ENCODE data around the gene HNRNPA3.
A peak's percentile ranks its signal among the peaks of the same experiment; 100 is the strongest.
"Not testable (repeated sequence)": the region's sequence is repeated elsewhere in the genome, so short reads cannot be mapped to it uniquely, and the experiment has no call there.

The HNRNPA3 gene

DNA sequence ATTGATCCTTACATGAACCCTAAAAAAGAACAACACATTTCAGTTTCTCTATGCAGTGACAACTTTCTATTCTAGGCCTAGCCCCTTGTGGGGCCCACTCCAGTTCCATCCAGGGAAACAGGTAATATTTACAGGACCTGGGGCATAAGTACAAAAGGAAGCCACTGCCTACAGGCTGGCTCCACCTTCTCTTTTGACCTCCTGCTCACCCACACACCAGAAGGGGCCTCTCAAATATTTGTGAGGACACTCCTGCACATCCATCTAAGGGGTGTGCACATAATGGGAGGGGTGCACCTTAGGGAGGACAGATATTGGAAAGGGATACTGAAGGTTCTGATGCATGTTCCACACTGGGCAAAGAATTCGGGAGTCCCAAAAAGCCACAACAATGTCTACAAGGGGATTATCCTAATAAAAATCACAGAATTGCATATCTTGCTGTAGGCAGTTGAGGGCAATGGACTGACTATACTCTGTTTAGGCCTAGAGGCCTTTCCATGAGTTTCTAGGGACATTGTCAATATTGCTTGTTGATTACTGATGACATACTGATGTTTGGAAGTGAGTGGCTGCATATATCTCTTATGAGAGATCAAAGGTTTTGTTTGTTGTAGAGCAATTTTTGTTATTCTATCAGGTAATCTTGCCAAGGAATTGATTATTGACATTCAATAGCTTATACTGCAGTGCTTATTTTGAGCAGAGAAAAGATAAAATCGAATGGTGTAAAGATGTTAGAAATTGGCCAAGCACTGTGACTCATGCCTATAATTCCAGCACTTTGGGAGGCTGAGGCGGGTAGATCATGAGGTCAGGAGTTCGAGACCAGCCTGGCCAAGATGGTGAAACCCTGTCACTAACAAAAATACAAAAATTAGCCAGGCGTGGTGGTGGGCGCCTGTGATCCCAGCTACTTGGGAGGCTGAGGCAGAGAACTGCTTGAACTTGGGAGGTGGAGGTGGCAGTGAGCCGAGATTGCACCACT lies 23.8 kb upstream of the HNRNPA3 start:
- no peak for DNase-seq

DNA sequence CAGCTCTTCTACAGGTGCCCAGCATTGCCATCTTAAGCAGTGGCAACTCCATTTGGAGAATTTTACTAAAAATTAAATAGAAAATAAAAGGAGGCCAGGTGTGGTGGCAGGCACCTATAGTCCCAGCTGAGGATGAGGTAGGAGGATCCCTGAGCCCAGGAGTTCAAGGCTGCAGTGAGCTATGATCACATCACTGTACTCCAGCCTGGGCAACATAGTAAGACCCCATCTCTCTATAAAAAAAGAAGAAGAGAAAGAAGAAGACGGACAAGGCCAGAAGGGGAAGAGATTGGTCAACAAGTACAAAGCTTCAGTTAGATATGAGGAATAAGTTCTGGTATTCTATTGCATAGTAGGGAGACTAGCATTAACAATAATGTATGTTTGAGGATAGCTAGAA lies 21.7 kb upstream of the HNRNPA3 start:
- no peak for DNase-seq

DNA sequence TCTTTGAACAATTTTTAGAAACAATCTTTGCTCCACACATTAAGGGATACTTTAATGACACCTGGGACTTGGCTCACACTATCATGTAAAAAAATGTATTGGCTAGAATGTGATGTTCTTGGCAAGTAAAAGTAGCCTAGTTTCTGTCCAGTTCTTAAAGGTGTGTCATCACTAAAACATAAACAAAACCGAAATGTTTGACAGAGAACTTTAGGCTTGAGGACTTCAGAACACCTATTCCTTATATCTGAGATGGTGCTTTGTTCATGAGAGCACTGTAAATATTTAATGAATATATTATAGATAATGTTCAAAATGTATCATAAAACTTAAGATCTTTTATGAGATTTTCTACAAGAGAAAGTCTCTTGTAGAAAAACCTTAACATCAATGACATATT lies 19.8 kb upstream of the HNRNPA3 start:
- DNase-seq = no peak

DNA sequence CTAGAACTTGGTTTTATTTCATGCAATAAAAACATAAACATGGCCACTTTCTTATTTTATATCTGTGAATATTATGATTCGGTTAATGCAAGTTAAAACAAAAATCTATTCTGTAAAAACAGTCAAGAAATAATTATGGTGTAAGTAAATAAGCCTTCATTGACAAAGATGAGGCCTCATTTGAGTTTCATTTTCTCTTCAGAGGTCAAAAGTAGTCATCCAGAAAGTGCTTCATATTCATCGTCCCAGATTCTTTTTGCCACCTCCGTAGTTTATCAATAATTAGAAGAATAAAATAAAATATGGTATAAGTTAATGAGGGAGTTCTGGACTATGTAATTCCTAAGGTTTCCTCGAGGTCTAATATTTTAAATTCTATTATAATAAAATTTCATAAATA lies 19.4 kb upstream of the HNRNPA3 start:
- DNase-seq = no peak

DNA sequence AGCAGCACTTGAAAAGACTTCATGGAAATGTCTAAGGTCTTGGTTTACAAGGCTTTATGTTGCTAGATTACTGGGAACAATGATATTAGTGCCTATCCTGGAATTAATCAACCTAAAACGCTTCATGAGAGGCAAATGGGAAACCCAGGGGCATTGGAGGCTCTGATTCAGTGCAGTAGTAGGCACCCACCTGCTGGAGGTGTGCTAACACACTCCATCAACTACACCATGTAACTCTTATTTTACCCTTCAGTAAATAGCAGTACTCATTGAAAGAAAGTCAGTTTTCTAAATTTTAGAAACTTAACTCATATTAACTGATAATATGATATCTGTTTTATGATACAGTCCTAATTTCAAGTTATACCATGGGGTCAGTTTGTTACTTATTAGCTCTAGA lies 17.4 kb upstream of the HNRNPA3 start:
- DNase-seq = no peak

DNA sequence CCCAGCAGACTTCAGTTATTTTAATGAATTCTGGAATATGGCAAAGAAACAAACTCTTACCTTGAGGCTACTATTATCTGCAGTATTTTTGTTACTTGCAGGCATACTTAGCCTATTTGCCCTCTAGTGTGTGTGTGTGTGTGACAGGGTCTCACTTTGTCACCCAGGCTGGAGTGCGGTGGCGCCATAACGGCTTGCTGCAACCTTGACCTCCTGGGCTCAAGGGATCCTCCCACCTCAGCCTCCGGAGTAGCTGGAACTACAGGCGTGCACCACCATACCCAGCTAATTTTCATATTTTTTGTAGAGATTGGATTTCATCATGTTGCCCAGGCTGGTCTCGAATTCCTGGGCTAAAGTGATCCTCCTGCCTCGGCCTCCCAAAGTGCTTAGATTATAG lies 12.2 kb upstream of the HNRNPA3 start:
- DNase-seq = not testable (repeated sequence)

DNA sequence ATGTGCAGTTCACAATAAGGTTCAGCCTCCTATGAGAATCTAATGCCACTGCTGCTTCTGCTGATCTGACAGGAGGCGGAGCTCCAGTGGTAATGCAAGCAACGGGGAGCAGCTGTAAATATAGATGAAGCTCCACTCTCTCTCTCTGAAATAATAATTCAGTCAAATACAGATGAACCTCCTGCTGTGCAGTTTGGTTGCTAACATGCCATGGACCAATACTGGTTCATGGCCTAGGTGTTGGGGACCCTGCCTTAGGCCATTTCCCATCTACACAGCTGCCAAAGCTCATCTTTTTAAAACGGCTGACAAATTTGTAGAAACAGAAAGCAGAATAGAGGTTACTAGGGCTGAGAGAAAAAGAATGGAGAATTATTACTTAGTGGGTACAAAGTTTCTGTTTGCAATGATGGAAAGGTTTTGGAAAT lies 10.7 kb upstream of the HNRNPA3 start:
- DNase-seq = no peak

DNA sequence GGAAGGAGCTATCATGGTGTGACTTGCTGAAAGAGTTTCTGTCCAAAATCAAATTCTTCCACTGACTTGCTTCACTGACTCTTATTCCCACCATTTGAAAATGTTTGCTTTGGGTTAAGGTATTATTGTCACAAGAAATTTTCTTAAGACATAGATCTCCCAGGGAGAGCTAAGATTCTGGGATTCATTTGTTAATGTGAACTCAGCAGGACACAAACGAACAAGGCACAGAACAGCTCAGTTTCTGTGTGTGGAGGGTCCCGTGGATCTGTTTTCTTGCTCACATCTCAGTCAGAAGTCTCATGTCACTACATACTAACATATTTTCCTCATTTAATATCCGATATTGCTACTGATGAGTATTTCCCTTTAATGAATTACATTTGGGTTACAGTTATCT lies 8.2 kb upstream of the HNRNPA3 start:
- no peak for DNase-seq

DNA sequence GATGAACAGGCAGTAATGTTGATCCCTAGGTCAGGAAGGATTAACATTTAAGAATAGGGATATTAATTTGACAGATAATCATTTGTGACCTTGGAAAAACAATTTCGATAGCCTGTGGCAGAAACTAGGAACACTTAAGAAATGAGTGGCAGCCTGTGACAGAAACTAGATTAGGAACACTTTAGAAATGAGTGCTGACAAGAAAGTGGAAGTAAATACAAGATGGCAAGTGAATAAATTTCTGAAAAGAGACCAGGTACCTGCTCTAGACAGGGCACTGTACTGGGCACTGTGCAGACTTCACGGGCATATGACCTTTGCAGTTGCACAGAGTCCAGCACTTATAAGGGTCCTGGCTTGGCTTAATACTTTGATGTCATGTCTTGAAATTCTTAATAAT lies 5.5 kb upstream of the HNRNPA3 start:
- no peak for DNase-seq

DNA sequence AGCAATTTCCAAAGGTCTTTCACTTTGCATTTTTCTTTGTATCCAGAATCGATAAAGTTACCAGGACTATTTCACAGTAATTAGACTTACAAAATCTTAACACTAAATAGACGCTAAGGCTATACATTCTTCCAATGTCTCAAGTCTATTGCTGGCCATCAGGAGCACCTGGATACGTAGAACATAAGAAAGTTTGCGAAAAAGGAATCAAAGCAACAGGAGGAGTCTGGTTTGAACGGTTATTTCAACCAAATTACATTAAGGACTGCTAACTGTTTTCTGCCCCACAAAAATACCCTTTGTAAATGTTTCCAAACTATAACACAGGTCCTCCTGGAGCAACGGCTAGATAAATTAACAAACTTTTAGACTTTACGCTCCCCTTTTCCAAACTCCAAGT lies 1.4 kb upstream of the HNRNPA3 start:
- no peak for DNase-seq

DNA sequence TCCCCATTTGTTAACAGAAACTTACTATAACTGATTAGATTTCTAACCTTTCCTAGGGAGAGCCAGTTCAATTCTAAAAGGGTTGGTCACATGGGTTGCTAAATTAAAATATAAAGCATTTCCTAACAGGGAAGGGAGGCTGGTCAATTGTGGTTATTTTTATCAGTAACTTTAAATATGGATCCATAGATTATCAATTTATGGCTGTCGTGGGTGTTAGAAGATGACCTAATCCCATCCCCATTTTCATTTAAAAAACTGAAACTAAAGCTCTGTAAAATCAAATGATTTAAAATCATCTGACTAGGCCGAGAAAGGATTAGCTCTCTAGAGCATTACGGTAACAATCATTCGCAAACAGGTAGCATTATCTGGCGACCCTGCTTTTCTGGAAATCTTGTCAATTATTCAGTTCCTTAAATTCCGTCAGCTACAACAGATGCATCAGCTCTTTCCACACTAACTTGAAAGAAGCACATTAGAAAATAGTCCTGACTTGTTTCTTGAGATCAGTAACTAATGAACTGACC lies 953 bp upstream of the HNRNPA3 start:
- no peak for DNase-seq

DNA sequence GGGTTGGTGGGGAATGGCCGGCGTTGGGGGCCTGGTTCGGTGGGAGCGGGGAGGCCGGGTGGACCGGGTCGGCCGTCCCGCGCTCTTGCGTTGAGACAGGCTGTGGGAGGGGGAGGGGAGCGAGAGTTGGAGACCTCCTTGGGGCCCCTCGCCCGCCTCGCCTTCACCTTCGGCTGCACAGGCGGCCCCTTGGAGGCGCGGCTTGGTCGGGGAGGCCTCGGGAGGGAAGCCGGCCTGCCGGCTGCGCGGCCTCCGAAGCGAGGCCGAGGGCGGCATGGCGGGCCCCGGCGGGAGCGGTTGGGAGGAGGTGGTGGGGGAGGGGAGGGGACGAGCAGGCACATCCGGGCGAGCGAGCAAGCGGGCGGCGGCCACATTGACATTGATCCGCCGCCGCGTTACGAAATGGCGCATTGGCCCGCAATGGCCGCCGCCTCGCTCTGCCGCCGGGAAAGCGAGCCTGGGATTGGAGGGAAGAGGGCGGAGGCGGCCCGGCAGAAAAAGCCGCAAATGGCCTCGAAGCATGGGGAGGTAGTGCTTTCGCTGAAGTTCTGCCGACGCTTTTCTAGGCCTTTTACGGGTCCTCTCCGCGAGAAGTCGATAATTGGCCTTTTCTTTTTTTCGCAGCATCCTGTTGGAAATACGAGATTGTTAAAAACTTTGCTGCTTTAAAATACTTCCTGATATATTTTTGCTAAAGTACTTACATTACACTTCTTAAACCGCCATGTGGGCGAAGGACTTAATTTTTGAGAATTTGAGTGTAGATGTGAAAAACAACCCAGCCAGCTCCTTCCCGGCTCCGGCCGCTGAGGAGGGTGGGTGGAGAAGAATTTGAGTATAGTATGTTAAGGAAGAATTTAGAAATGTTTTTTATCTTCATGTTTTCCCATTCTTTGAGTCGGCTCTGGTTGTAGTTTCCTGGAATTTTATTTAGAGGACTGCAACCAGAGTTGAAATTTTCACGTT lies 580 bp downstream of the HNRNPA3 start:
- DNase-seq = peak; percentile 96

DNA sequence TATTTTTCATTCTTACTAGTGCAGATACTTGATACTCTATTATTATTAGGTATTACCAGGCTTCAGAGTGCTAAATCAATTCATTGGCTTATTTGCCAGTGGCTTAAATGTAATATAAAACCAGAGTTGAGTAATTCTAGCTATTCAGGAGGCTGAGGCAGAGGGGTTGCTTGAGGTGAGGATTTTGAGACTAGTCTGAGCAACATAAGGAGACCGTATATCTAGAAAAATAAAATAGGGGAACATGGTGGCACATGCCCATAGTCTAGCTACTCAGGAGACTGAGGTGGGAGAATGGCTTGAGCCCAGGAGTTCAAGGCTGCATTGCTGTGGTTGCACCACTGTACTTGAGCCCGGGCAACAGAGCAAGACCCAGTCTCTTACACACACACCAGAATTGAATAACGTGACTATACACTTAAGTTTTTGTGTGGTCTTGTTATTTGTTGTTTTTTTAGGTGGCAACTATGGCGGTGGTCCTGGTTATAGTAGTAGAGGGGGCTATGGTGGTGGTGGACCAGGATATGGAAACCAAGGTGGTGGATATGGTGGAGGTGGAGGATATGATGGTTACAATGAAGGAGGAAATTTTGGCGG lies 4.8 kb downstream of the HNRNPA3 start:
- DNase-seq = no peak

DNA sequence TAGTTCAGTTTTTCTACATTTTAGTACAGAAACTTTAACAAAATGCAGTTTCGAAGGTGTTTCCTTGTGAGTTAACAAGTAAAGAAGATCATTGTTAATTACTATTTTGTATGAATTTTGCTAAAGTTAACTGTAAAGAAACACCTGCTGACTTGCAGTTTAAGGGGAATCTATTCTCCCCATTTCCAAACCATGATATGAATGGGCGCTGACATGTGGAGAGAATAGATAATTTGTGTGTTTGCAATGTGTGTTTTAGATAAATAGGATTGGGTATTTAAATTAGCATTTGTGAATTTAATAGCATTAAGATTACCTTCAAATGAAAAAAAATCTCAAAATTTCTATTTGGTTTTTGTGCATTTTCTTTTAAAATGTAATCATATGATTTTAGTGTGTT lies 7.2 kb downstream of the HNRNPA3 start:
- not testable (repeated sequence) for DNase-seq

DNA sequence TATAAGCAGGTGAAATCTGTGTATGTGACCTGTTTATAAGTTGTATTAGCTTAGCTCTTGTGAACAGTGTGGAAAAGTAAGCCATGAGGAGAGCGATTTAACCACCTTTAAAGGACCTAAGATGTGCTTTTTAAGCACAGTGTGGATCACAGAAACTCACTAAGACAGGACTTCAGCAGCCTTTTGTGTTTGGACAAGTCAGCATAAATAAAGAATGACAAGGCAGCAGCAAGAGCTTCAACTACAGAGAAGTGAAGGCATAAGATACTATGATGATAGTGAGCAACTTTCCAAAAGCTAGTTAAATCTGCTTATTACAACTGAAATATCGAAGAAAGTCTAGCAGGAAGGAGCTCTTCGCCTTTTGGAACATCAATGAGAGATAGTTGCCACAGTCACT lies 8.9 kb downstream of the HNRNPA3 start:
- DNase-seq = no peak

DNA sequence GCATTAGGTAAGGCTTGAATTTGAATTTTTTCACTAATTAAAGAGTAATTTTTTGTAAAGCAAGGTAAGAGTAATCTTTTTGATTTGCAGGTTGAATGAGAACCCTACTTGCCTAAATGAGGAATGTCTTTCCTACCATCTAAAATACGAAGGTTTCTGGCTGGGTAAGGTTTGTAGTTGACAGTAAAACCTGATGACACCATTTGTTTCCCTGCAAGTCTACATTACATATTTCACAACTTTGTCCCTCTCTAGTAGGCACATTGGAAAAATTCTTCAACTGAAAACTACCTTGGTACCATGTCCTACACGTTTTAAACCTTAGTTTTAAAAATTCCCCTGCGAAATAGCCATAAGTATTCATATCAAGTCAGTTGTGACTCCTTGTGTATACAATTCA lies 9.4 kb downstream of the HNRNPA3 start:
- no peak for DNase-seq

DNA sequence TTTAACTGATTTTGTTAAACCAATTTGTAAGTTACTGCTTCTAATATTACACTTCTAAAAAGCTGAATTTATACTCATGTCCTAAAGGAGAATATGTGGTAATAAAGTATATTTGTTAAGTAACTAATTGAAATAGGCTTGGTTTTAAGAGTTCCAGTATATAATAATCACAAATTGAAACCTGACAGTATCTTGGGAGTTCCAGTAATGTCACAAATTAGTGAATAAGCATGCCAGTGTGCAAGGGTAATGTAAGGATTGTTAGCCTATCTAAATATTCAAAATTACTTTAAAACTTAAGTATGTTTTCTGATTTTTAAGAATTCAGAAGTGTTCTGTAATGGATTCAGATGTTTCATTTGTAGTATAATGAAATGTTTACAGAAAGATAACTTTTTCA lies 10.8 kb downstream of the HNRNPA3 start:
- not testable (repeated sequence) for DNase-seq

DNA sequence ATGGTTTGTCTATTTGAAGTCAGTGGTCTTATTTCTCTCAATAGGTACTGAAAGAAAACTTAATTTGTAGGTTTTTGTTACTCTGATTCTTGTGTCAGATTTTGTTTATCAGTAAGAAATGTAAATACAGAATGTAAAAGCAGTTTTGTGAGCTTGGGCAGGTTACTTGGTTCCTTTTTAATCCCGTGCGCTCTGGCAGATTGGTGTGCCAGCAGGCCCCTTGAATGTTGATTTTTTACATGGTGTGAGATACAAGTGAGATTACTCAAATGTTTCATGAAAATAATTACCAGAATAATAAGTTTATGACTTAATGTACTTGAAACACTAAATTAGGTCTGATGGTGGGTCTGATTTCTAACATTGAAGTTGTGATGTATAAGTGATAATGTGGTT lies 13.4 kb downstream of the HNRNPA3 start:
- DNase-seq = no peak

DNA sequence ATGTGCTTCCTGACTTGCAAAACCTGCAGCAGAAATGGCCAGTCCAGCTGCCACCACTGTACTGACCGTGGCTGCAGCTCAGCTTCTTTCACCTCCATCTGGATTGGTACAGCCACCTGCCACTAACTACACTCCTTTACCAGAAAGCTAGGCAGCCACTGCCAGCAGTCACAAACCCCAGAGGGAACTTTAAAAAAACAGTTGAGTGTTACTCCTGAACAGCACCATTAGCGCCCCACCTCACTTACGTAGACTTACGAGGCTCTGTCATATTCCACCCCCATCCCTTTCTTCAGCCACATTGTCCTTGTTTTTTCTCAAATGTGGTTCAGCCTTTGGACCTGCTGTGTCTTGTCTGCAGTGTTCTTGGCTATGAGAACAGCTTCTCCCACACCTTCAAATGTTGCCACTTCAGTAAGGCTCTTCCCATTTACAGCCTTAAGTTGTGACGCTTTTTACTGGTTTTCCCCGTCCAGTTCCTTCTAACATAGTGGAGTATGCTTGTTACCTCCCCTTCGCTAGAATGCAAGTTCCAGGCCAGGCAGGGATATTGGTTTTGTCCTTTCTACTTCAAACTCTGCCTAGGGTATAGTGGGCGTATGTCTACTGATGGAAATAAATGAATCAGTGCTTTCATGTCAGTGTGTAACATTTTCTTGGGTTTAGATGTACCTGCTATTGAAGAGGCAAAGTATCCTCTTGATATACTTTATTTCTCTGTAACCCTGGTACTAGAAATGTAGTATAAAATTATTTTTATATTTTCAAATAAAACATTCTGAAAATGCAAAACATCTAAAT lies 17.0 kb downstream of the HNRNPA3 start:
- no peak for DNase-seq

DNA sequence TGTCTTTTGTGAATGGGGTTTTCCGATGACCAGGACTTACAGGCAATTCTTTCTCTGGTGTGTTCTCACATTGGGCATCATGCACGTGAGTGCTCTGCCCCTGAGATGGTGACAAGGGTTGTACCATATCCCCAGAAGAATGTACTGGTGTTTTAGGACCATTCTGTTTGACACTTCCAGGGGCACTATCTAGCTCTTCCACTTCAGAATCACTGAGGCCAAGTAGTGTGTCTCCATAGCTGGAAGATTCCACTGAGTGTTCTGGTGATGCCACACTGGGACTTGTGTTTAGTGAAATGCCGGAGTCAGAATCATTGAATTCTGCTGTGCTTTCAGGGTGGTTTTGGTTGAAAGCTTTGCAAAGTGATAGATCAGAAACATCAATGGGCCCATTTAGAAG lies 18.7 kb downstream of the HNRNPA3 start:
- DNase-seq = no peak

DNA sequence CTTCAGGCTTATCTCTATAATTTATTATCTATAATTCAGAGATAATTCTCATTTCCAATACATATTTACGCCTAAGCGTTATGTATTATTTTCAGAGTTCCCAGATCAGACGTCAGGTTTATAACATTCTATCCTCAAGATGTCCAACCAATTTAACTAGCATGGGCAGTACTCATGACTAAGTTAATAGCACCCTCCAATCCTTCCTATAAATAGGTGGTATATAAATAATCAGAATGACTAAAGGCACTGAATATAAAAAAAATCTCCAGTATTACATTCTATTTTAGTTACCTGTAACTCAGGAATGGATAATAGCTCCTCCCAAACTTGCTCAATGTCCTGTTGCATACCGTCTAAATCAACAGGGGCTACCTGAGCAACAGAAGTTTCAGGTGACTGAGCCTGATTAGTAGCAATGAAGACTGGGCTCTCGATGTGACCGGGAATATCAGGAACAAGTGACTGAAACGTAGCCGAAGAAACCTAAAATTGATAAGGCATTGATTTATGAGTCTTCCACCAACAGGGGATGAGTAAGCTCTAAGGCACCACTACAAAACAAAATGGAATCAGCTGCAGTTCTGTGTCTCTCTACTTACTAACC lies 19.6 kb downstream of the HNRNPA3 start:
- no peak for DNase-seq

DNA sequence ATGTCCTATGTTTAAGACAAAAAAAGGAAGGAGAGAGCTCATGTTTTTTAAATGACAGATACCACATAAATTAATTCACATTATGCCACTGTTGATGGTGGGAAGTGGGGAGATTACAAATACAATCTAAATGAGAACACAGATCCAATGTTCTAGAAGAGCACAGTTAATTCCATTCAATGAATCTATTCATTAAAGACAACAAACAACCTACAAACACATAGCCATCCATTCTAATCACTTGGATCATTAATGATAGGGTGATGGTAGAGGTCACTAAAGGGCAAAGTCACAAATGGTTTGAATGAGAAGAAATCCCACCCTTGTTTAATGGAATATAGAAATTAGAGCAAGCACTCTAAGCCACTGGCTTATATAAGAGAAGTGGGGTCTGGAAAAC lies 21.7 kb downstream of the HNRNPA3 start:
- DNase-seq = no peak
